ENCODE measurements around the gene MLYCD. TPM values are rescaled to one million over a fixed set of nuclear protein-coding genes. Genes with fewer than 3 reads are reported as not detected.

Gene MLYCD
- total RNA-seq, 1 experiment from 2014 or later = 2.0 TPM

- H3K36me3 ChIP-seq (ENCODE audit: insufficient read depth, low read length, poor library complexity, severe bottlenecking) = no peaks in the 10 kb centered on the region
- no peak overlapping the region for H3K4me3 ChIP-seq (ENCODE audit: low read depth, low read length, poor library complexity, severe bottlenecking)
- no peaks in the 10 kb centered on the region for H3K4me1 ChIP-seq (ENCODE audit: insufficient read depth, low read length, poor library complexity, severe bottlenecking)
- POLR2A ChIA-PET (ENCODE audit: low non-redundant PET) = no interaction called here
- no TSS peak for BruUV-seq (replicated peaks)
- H3K27me3 ChIP-seq (replicated peaks; ENCODE audit: insufficient read depth, low read depth, low read length, poor library complexity) = no peaks in the 10 kb centered on the region
- CTCF ChIA-PET = no interaction called here
- intact Hi-C loops (cut with micrococcal nuclease; ENCODE audit: unreplicated experiment) = no loop called here
- no peak overlapping the region for H3K27ac ChIP-seq (ENCODE audit: low read depth, low read length, poor library complexity, severe bottlenecking)
- no peak for DNase-seq (ENCODE audit: low spot score)
- TF ChIP-seq, protein P1, sequence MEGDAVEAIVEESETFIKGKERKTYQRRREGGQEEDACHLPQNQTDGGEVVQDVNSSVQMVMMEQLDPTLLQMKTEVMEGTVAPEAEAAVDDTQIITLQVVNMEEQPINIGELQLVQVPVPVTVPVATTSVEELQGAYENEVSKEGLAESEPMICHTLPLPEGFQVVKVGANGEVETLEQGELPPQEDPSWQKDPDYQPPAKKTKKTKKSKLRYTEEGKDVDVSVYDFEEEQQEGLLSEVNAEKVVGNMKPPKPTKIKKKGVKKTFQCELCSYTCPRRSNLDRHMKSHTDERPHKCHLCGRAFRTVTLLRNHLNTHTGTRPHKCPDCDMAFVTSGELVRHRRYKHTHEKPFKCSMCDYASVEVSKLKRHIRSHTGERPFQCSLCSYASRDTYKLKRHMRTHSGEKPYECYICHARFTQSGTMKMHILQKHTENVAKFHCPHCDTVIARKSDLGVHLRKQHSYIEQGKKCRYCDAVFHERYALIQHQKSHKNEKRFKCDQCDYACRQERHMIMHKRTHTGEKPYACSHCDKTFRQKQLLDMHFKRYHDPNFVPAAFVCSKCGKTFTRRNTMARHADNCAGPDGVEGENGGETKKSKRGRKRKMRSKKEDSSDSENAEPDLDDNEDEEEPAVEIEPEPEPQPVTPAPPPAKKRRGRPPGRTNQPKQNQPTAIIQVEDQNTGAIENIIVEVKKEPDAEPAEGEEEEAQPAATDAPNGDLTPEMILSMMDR (conservative IDR thresholded peaks at IDR 0.05; ENCODE audit: low read depth, low read length) = no peak
- TF ChIP-seq EZH2 (IDR thresholded peaks at IDR 0.05; ENCODE audit: borderline replicate concordance, low read depth, low read length, poor library complexity, severe bottlenecking) = no peak
- H3K9me3 ChIP-seq (ENCODE audit: low read depth, low read length, poor library complexity, severe bottlenecking) = no peaks in the 10 kb centered on the region
Observed at GRCh38 chr16:83974475-83974874, 75.6 kb downstream of the MLYCD start.

GRCh38 chr16:83975590-83976260 lies 76.8 kb downstream of the MLYCD start:
- BruUV-seq (replicated peaks) = no TSS peak
- no peak for TF ChIP-seq EZH2 (IDR thresholded peaks at IDR 0.05; ENCODE audit: borderline replicate concordance, low read depth, low read length, poor library complexity, severe bottlenecking)
- TF ChIP-seq, protein P1 (conservative IDR thresholded peaks at IDR 0.05; ENCODE audit: low read depth, low read length) = no peak
- ChIA-PET CTCF (no interaction called here), POLR2A (ENCODE audit: low non-redundant PET) (no interaction called here)
- H3K4me3 ChIP-seq (ENCODE audit: low read depth, low read length, poor library complexity, severe bottlenecking) = no peak overlapping the region
- H3K27ac ChIP-seq (ENCODE audit: low read depth, low read length, poor library complexity, severe bottlenecking) = no peak overlapping the region
- DNase-seq (ENCODE audit: low spot score) = no peak
- H3K9me3 ChIP-seq (ENCODE audit: low read depth, low read length, poor library complexity, severe bottlenecking) = no peaks in the 10 kb centered on the region
- no peaks in the 10 kb centered on the region for H3K36me3 ChIP-seq (ENCODE audit: insufficient read depth, low read length, poor library complexity, severe bottlenecking)
- intact Hi-C loops (cut with micrococcal nuclease; ENCODE audit: unreplicated experiment) = no loop called here
- no peaks in the 10 kb centered on the region for H3K27me3 ChIP-seq (replicated peaks; ENCODE audit: insufficient read depth, low read depth, low read length, poor library complexity)
- H3K4me1 ChIP-seq (ENCODE audit: insufficient read depth, low read length, poor library complexity, severe bottlenecking) = no peaks in the 10 kb centered on the region

Other genes starting within 250 kb of the MLYCD start
- gene HSBP1, start 91.1 kb upstream of the MLYCD start, total RNA-seq (2021) = 163 and 175 TPM in 2 replicates
- gene OSGIN1, start 54.1 kb downstream of the MLYCD start, total RNA-seq (2021) = 1.2 and 2.4 TPM in 2 replicates
- 0.76 and 0.80 TPM in 2 replicates for gene NECAB2, start 69.1 kb downstream of the MLYCD start, total RNA-seq (2021)
- gene SLC38A8, start 143.7 kb downstream of the MLYCD start, total RNA-seq (2021) = not detected in 2 replicates
- 76.9 and 82.0 TPM in 2 replicates for gene MBTPS1, start 217.8 kb downstream of the MLYCD start, total RNA-seq (2021)
- 45.6 and 46.7 TPM in 2 replicates for gene HSDL1, start 246.1 kb downstream of the MLYCD start, total RNA-seq (2021)
- gene DNAAF1, start 246.2 kb downstream of the MLYCD start, total RNA-seq (2021) = not detected in 2 replicates

All from A673 (cell line).